Subcutaneous adipose tissue (tissue), 4 donors: ENCODE measurements around the gene GREB1L. TPM values are rescaled to one million over a fixed set of nuclear protein-coding genes. Genes with fewer than 3 reads are reported as not detected.

Source experiments
- CTCF ChIP-seq: fragments of 450-650 bp; IDR thresholded peaks from one replicate; pipeline ENCODE4 v1.5.1; 2016; ENCODE audit warnings: low read depth, mild to moderate bottlenecking, control low read depth, antibody characterized with exemption, moderate library complexity
- total RNA-seq, 4 donors: library from RNA; depleted of rRNA; stranded (reverse); fragments of >200 nt; gene quantifications; one replicate each; pipeline ENCODE4 v1.1.0, GENCODE V29; 2016

GREB1L gene
- total RNA-seq, 4 donors from 2014 or later: 10.0 to 39.7 (median 26.0) TPM

GRCh38 chr18:21295101-21295500 is 53.1 kb downstream of the GREB1L start:
- no peak for TF ChIP-seq CTCF

- TF ChIP-seq CTCF: no peak
These were observed 54.0 kb downstream of the GREB1L start for GRCh38 chr18:21296045-21296444.

GRCh38 chr18:21298351-21298750 is 56.3 kb downstream of the GREB1L start:
- no peak for TF ChIP-seq CTCF

- TF ChIP-seq CTCF: no peak
These were observed 58.2 kb downstream of the GREB1L start for GRCh38 chr18:21300035-21300907.

- no peak for TF ChIP-seq CTCF
These were observed 58.8 kb downstream of the GREB1L start for GRCh38 chr18:21300908-21301200.

DNA sequence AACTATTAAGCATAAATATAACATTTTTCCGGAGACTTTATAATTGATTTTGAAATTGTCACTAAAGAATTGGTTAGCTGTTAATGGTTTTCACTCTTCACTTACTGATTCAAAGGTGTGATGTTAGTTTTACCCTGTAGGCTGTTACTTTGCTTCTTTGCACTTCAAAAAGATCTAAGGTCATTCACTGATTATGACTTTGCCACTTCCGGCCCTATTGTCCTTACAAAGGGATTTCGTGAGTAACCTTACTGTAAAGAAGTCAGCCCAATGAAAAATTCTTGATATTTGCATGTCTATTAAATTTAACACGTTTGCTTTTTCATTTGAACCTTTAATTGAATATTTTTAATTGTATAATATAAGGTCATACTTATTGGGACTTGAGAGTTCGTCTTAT is 61.4 kb downstream of the GREB1L start:
- no peak for TF ChIP-seq CTCF

- TF ChIP-seq CTCF: no peak
These were observed 61.9 kb downstream of the GREB1L start for GRCh38 chr18:21303895-21304294.
